MCF 10A (cell line): ENCODE measurements around the gene TNNC1. TPM values are rescaled to one million over a fixed set of nuclear protein-coding genes. Genes with fewer than 3 reads are reported as not detected.

Experiments used
- BruUV-seq: library from RNA; stranded (reverse); fragments of 400-500 nt; replicated peaks from 2 replicates; lab custom pipeline; 2021; lab: Mats Ljungman, UMichigan
- CTCF ChIA-PET: fragments of 300-600 bp; sonication (Branson Sonifier 250); formaldehyde crosslinking; extraction: SDS; loops from one replicate; lab custom pipeline; 2021; ENCODE audit warnings: antibody characterized with exemption, inconsistent platforms; lab: Yijun Ruan, JAX
- POLR2A ChIA-PET: fragments of 300-600, 350-650 bp; sonication (Branson Sonifier 250); formaldehyde crosslinking; extraction: SDS; loops from one replicate; lab custom pipeline; 2020; ENCODE audit warnings: antibody characterized with exemption, inconsistent platforms; lab: Yijun Ruan, JAX
- DNase-seq: peaks from one replicate; pipeline ENCODE4 v3.0.0-alpha.2; 2018; ENCODE audit not compliant: unreplicated experiment
- H3K27ac Mint-ChIP-seq: one replicate; pipeline ENCODE4 v1.8.0; 2022; ENCODE audit warnings: mild to moderate bottlenecking, low read depth, mixed read lengths; ENCODE audit not compliant: unreplicated experiment
- H3K27me3 Mint-ChIP-seq: one replicate; pipeline ENCODE4 v1.8.0; 2022; ENCODE audit warnings: mixed read lengths; ENCODE audit not compliant: insufficient read depth, unreplicated experiment
- H3K36me3 Mint-ChIP-seq: one replicate; pipeline ENCODE4 v1.8.0; 2022; ENCODE audit warnings: mild to moderate bottlenecking, moderate library complexity, mixed read lengths; ENCODE audit not compliant: insufficient read depth, unreplicated experiment
- H3K4me1 Mint-ChIP-seq: one replicate; pipeline ENCODE4 v1.8.0; 2022; ENCODE audit warnings: mixed read lengths; ENCODE audit not compliant: insufficient read depth, unreplicated experiment
- H3K4me3 Mint-ChIP-seq: one replicate; pipeline ENCODE4 v1.8.0; 2022; ENCODE audit warnings: mild to moderate bottlenecking, moderate library complexity, mixed read lengths; ENCODE audit not compliant: unreplicated experiment
- H3K9me3 Mint-ChIP-seq: one replicate; pipeline ENCODE4 v1.8.0; 2022; ENCODE audit warnings: mixed read lengths; ENCODE audit not compliant: unreplicated experiment
- intact Hi-C: fragments of 100-400 bp; cut with micrococcal nuclease; formaldehyde crosslinking; loops from 2 replicates; pipeline ENCODE4 v1.14.1; 2022
- total RNA-seq: library from RNA; stranded (reverse); gene quantifications from 2 replicates; pipeline ENCODE4 v1.2.3, GENCODE V29; 2022
- TF ChIP-seq, protein P1 (sequence below): fragments of 200-600 bp; IDR thresholded peaks from one replicate; pipeline ENCODE4 v1.8.0; 2022; ENCODE audit warnings: antibody characterized with exemption, mild to moderate bottlenecking; ENCODE audit not compliant: unreplicated experiment

Gene TNNC1
- total RNA-seq, 1 experiment from 2014 or later = 0.61 TPM

DNA sequence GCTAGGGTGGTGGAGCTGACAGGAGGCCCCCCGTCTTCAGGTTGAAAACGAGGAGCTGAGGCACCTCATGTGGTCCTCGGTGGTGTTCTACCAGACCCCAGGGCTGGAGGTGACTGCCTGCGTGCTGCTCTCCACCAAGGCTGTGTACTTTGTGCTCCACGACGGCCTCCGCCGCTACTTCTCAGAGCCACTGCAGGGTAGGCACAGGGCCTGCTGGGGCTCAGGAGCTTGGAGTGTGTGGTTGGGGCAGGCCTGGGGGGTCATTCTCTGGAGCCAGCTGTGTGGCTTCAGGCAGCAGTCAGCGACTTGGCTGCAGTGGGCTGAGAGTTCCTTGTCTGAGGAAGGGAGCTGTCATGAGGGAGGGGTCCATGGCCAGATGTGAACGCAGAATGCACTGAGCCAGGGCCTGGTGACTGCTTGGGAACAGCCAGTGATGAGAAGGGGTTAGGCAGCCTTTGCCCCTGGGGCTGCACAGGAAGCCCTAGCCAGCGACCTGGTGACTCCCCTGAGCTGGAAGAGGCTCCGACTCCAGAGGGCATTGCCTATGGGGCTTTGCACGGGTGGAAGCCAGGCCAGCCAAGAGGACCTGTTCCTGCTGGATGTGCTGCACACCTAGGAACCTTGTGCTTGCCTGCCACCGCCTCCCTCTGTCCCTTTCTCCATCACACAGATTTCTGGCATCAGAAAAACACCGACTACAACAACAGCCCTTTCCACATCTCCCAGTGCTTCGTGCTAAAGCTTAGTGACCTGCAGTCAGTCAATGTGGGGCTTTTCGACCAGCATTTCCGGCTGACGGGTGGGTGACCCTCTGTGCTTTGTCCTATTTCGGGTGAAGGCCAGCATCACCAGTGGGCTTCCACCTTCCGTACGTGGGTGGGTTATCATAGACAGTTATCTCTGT lies 36.4 kb upstream of the TNNC1 start:
- DNase-seq = no peak
- intact Hi-C loops = no loop called here
- Mint-ChIP-seq H3K9me3 (no peaks in the 10 kb centered on the region), H3K4me3 (no peak overlapping the region), H3K27me3 (no peaks in the 10 kb centered on the region), H3K27ac (no peak overlapping the region), H3K4me1 (no peaks in the 10 kb centered on the region), H3K36me3 (peaks cover 46% of the 10 kb centered on the region)
- TF ChIP-seq, protein P1, sequence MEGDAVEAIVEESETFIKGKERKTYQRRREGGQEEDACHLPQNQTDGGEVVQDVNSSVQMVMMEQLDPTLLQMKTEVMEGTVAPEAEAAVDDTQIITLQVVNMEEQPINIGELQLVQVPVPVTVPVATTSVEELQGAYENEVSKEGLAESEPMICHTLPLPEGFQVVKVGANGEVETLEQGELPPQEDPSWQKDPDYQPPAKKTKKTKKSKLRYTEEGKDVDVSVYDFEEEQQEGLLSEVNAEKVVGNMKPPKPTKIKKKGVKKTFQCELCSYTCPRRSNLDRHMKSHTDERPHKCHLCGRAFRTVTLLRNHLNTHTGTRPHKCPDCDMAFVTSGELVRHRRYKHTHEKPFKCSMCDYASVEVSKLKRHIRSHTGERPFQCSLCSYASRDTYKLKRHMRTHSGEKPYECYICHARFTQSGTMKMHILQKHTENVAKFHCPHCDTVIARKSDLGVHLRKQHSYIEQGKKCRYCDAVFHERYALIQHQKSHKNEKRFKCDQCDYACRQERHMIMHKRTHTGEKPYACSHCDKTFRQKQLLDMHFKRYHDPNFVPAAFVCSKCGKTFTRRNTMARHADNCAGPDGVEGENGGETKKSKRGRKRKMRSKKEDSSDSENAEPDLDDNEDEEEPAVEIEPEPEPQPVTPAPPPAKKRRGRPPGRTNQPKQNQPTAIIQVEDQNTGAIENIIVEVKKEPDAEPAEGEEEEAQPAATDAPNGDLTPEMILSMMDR = no peak
- POLR2A ChIA-PET = interaction anchor here (0.5 kb wide), 1 partner anchor 642 kb away, joined by 4 read pairs; no protein-coding TSS in a partner anchor
- CTCF ChIA-PET = interaction anchor here (0.7 to 0.9 kb wide), 3 partner anchors 78 to 402 kb away, joined by 3 to 4 read pairs (median 3); no protein-coding TSS in a partner anchor
- no TSS peak for BruUV-seq

DNA sequence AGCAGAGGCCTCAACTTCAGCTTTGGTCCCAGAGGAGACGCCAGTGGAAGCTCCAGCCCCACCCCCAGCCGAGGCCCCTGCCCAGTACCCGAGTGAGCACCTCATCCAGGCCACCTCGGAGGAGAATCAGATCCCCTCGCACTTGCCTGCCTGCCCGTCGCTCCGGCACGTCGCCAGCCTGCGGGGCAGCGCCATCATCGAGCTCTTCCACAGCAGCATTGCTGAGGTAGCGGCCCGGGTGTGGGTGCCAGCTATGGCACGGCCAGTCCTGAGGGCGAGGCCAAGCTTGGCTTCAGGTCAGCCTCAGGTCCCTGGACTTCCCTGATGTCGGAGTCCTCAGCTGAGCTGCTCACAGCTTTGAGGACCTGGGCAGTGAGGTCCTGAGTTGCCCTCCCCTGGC lies 35.6 kb upstream of the TNNC1 start:
- intact Hi-C loops = no loop called here
- CTCF ChIA-PET = interaction anchor here (0.9 kb wide), 1 partner anchor 90 kb away, joined by 3 read pairs; no protein-coding TSS in a partner anchor
- POLR2A ChIA-PET = no interaction called here
- Mint-ChIP-seq H3K27ac (no peak overlapping the region), H3K27me3 (no peaks in the 10 kb centered on the region), H3K9me3 (no peaks in the 10 kb centered on the region), H3K4me1 (no peaks in the 10 kb centered on the region), H3K4me3 (no peak overlapping the region), H3K36me3 (peaks cover 46% of the 10 kb centered on the region)
- no peak for DNase-seq
- no TSS peak for BruUV-seq
- TF ChIP-seq, protein P1 = no peak

DNA sequence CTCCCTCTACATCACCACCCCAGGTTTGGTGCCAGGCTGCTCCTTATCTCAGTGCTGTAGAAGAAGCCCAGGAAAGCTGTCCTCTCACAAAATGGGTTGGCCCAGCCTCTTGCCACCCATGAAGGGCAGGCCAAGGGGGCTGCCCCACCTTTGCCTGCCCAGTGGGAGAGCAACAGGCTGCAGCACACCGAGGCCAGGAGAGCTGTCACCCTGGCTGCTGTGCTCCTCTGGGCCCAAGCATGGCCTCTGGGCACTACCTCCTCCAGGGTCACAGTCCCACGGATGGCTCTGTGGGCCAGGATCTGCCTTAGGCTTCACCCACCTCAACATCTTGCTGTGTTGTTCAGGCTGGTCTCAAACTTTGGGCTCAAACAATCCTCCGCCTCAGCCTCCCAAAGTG lies 34.9 kb upstream of the TNNC1 start:
- DNase-seq = no peak
- no peak overlapping the region for H3K4me3 Mint-ChIP-seq
- intact Hi-C loops = no loop called here
- no peaks in the 10 kb centered on the region for H3K27me3 Mint-ChIP-seq
- BruUV-seq = no TSS peak
- TF ChIP-seq, protein P1 = no peak
- CTCF ChIA-PET = interaction anchor here (0.7 kb wide), 1 partner anchor 23 kb away, joined by 4 read pairs; no protein-coding TSS in a partner anchor
- H3K36me3 Mint-ChIP-seq = peaks cover 46% of the 10 kb centered on the region
- no peaks in the 10 kb centered on the region for H3K4me1 Mint-ChIP-seq
- no peak overlapping the region for H3K27ac Mint-ChIP-seq
- no peaks in the 10 kb centered on the region for H3K9me3 Mint-ChIP-seq
- POLR2A ChIA-PET = no interaction called here

DNA sequence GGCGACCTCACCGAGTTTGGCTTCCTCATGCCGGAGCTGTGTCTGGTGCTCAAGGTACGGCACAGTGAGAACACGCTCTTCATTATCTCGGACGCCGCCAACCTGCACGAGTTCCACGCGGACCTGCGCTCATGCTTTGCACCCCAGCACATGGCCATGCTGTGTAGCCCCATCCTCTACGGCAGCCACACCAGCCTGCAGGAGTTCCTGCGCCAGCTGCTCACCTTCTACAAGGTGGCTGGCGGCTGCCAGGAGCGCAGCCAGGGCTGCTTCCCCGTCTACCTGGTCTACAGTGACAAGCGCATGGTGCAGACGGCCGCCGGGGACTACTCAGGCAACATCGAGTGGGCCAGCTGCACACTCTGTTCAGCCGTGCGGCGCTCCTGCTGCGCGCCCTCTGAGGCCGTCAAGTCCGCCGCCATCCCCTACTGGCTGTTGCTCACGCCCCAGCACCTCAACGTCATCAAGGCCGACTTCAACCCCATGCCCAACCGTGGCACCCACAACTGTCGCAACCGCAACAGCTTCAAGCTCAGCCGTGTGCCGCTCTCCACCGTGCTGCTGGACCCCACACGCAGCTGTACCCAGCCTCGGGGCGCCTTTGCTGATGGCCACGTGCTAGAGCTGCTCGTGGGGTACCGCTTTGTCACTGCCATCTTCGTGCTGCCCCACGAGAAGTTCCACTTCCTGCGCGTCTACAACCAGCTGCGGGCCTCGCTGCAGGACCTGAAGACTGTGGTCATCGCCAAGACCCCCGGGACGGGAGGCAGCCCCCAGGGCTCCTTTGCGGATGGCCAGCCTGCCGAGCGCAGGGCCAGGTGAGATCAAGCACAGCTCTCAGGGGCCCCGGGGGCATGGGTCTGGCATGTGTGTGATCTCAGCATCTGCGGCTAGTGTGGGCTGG lies 34.2 kb upstream of the TNNC1 start:
- intact Hi-C loops = no loop called here
- H3K4me3 Mint-ChIP-seq = no peak overlapping the region
- TF ChIP-seq, protein P1 = no peak
- H3K4me1 Mint-ChIP-seq = no peaks in the 10 kb centered on the region
- no TSS peak for BruUV-seq
- DNase-seq = no peak
- no peaks in the 10 kb centered on the region for H3K9me3 Mint-ChIP-seq
- H3K27ac Mint-ChIP-seq = no peak overlapping the region
- ChIA-PET POLR2A (no interaction called here), CTCF (interaction anchor here (0.7 kb wide), 1 partner anchor 22 kb away, joined by 4 read pairs; no protein-coding TSS in a partner anchor)
- H3K27me3 Mint-ChIP-seq = no peaks in the 10 kb centered on the region
- peaks cover 46% of the 10 kb centered on the region for H3K36me3 Mint-ChIP-seq
